Neural cell (in vitro differentiated cells): ENCODE data around the gene PLXDC2. TPM values are rescaled to one million over a fixed set of nuclear protein-coding genes. Genes with fewer than 3 reads are reported as not detected.

ENCODE experiments used
- H2AFZ ChIP-seq: fragments of 200-600, 300-800 bp; sonication (generic), shearing (Covaris generic); 2 replicates; pipeline ENCODE4 v1.6.0; 2014; ENCODE audit warnings: low read depth, mild to moderate bottlenecking, antibody characterized with exemption, low read length, moderate library complexity
- H3F3A ChIP-seq: fragments of 200-600 bp; shearing (Covaris generic); 2 replicates; pipeline ENCODE4 v1.6.1; 2016; ENCODE audit warnings: mild to moderate bottlenecking, moderate library complexity, mixed read lengths, antibody characterized with exemption, low read length; ENCODE audit not compliant: insufficient read depth, poor library complexity, severe bottlenecking
- H3K27ac ChIP-seq: fragments of 200-600, 300-800 bp; sonication (generic), shearing (Covaris generic); 2 replicates; pipeline ENCODE4 v1.5.1; 2014; ENCODE audit warnings: mild to moderate bottlenecking, low read length, moderate library complexity
- H3K27me3 ChIP-seq: fragments of 300-800, 200-600 bp; sonication (generic), shearing (Covaris generic); 2 replicates; pipeline ENCODE4 v1.6.0; 2014; ENCODE audit warnings: mild to moderate bottlenecking, low read depth, low read length, moderate library complexity; ENCODE audit not compliant: insufficient read depth
- H3K36me3 ChIP-seq: fragments of 300-800, 200-600 bp; sonication (generic), shearing (Covaris generic); 2 replicates; pipeline ENCODE4 v1.5.1; 2014; ENCODE audit warnings: mild to moderate bottlenecking, antibody characterized with exemption, low read length, moderate library complexity; ENCODE audit not compliant: insufficient read depth
- H3K4me2 ChIP-seq: fragments of 300-800, 200-600 bp; sonication (generic), shearing (Covaris generic); 2 replicates; pipeline ENCODE4 v1.6.0; 2014; ENCODE audit warnings: mild to moderate bottlenecking, low read length
- H3K4me3 ChIP-seq: fragments of 300-800, 200-600 bp; sonication (generic), shearing (Covaris generic); 2 replicates; pipeline ENCODE4 v1.5.1; 2014; ENCODE audit warnings: mild to moderate bottlenecking, low read length, moderate library complexity
- H3K79me2 ChIP-seq: fragments of 200-600 bp; shearing (Covaris generic); replicated peaks from 2 replicates; pipeline ENCODE4 v1.6.0; 2014; ENCODE audit warnings: mild to moderate bottlenecking, low read length, moderate library complexity; ENCODE audit not compliant: insufficient read depth
- H3K9ac ChIP-seq: fragments of 300-800, 200-600 bp; sonication (generic), shearing (Covaris generic); 2 replicates; pipeline ENCODE4 v1.6.1; 2016; ENCODE audit warnings: mild to moderate bottlenecking, low read length, mixed read lengths
- H3K9me2 ChIP-seq: fragments of 200-600 bp; shearing (Covaris generic); 2 replicates; pipeline ENCODE4 v1.6.1; 2016; ENCODE audit warnings: mild to moderate bottlenecking, low read length, mixed read lengths; ENCODE audit not compliant: insufficient read depth
- H3K9me3 ChIP-seq: fragments of 200-600, 300-800 bp; sonication (generic), shearing (Covaris generic); 2 replicates; pipeline ENCODE4 v1.6.1; 2016; ENCODE audit warnings: mild to moderate bottlenecking, mixed run types, low read length, moderate library complexity, mixed read lengths
- H4K20me1 ChIP-seq: fragments of 200-600 bp; shearing (Covaris generic); 2 replicates; pipeline ENCODE4 v1.6.1; 2016; ENCODE audit warnings: mild to moderate bottlenecking, mixed run types; ENCODE audit not compliant: insufficient read depth
- CTCF ChIP-seq: fragments of 450-650 bp; IDR thresholded peaks from 2 replicates; pipeline ENCODE4 v1.5.1; 2014; ENCODE audit warnings: antibody characterized with exemption, mild to moderate bottlenecking, moderate library complexity; ENCODE audit not compliant: poor library complexity, severe bottlenecking
- EP300 ChIP-seq: fragments of 450-650 bp; conservative IDR thresholded peaks from 2 replicates; pipeline ENCODE4 v1.6.1; 2014; ENCODE audit warnings: antibody characterized with exemption, mild to moderate bottlenecking, moderate library complexity; ENCODE audit not compliant: poor library complexity, severe bottlenecking
- EZH2 ChIP-seq: fragments of 200-600, 300-800 bp; shearing (Covaris generic), sonication (generic); IDR thresholded peaks from 2 replicates; pipeline ENCODE4 v1.6.1; 2014; ENCODE audit warnings: antibody characterized with exemption, low read length, borderline replicate concordance, mild to moderate bottlenecking; ENCODE audit not compliant: insufficient read depth, poor library complexity, severe bottlenecking
- MXI1 ChIP-seq: fragments of 450-650 bp; conservative IDR thresholded peaks from 2 replicates; pipeline ENCODE4 v1.6.1; 2014; ENCODE audit warnings: antibody characterized with exemption, mild to moderate bottlenecking; ENCODE audit not compliant: poor library complexity, severe bottlenecking
- POLR2AphosphoS5 ChIP-seq: IDR thresholded peaks from 2 replicates; pipeline ENCODE4 v1.6.1; 2012
- RAD21 ChIP-seq: fragments of 450-650 bp; conservative IDR thresholded peaks from 2 replicates; pipeline ENCODE4 v1.6.1; 2014; ENCODE audit warnings: antibody characterized with exemption, mild to moderate bottlenecking, moderate library complexity
- REST ChIP-seq: IDR thresholded peaks from 2 replicates; pipeline ENCODE4 v1.6.1; 2012; ENCODE audit warnings: borderline replicate concordance
- SMC3 ChIP-seq: fragments of 450-650 bp; conservative IDR thresholded peaks from 2 replicates; pipeline ENCODE4 v1.6.1; 2014; ENCODE audit warnings: antibody characterized with exemption, mild to moderate bottlenecking, moderate library complexity; ENCODE audit not compliant: poor library complexity
- TAF1 ChIP-seq: IDR thresholded peaks from 2 replicates; pipeline ENCODE4 v1.6.1; 2012; ENCODE audit warnings: low read depth
- polyA plus RNA-seq: library from polyadenylated mRNA; depleted of rRNA; stranded (reverse); fragments of >200 nt; gene quantifications from 2 replicates; pipeline ENCODE4 v1.2.3, GENCODE V29; 2014

The PLXDC2 gene
- polyA plus RNA-seq, 1 donor from 2014 or later, result 2.3 TPM

- no peaks in the 10 kb centered on the region for H3F3A ChIP-seq
- no peaks in the 10 kb centered on the region for H3K79me2 ChIP-seq
- no peak overlapping the region for H3K4me3 ChIP-seq
- no peaks in the 10 kb centered on the region for H3K9me3 ChIP-seq
- H3K27ac ChIP-seq, result no peak overlapping the region
- no peaks in the 10 kb centered on the region for H3K27me3 ChIP-seq
- TF ChIP-seq EP300 (no peak), TAF1 (no peak), POLR2AphosphoS5 (no peak), EZH2 (no peak), SMC3 (no peak), CTCF (no peak), MXI1 (no peak), RAD21 (no peak), REST (no peak)
- H3K9me2 ChIP-seq, result no peaks in the 10 kb centered on the region
- no peak overlapping the region for H3K9ac ChIP-seq
- no peaks in the 10 kb centered on the region for H3K36me3 ChIP-seq
- no peaks in the 10 kb centered on the region for H4K20me1 ChIP-seq
- H2AFZ ChIP-seq, result no peak overlapping the region
- H3K4me2 ChIP-seq, result no peak overlapping the region
Measured at GRCh38 chr10:20115894-20116293, 299.7 kb downstream of the PLXDC2 start.

- TF ChIP-seq TAF1 (no peak), EP300 (no peak), POLR2AphosphoS5 (no peak), EZH2 (no peak)
- Histone ChIP-seq H3K9ac (no peak overlapping the region), H3K9me2 (no peaks in the 10 kb centered on the region), H3K27me3 (no peaks in the 10 kb centered on the region), H3K9me3 (no peaks in the 10 kb centered on the region), H3F3A (no peaks in the 10 kb centered on the region), H3K27ac (no peak overlapping the region), H2AFZ (no peak overlapping the region), H3K36me3 (no peaks in the 10 kb centered on the region), H3K4me2 (no peak overlapping the region), H3K4me3 (no peak overlapping the region), H3K79me2 (no peaks in the 10 kb centered on the region), H4K20me1 (no peaks in the 10 kb centered on the region)
Measured at GRCh38 chr10:20117471-20117870, 301.2 kb downstream of the PLXDC2 start.

GRCh38 chr10:20118119-20118518, 301.9 kb downstream of the PLXDC2 start:
- H3K79me2 ChIP-seq, result no peaks in the 10 kb centered on the region
- no peak overlapping the region for H3K27ac ChIP-seq
- no peaks in the 10 kb centered on the region for H3F3A ChIP-seq
- H3K36me3 ChIP-seq, result no peaks in the 10 kb centered on the region
- no peak overlapping the region for H2AFZ ChIP-seq
- H3K9me2 ChIP-seq, result no peaks in the 10 kb centered on the region
- H3K9ac ChIP-seq, result no peak overlapping the region
- no peaks in the 10 kb centered on the region for H3K9me3 ChIP-seq
- no peak overlapping the region for H3K4me2 ChIP-seq
- H3K4me3 ChIP-seq, result no peak overlapping the region
- TF ChIP-seq POLR2AphosphoS5, result no peak
- no peak for TF ChIP-seq REST
- TF ChIP-seq CTCF, result no peak
- no peak for TF ChIP-seq MXI1
- TF ChIP-seq TAF1, result no peak
- no peak for TF ChIP-seq EP300
- no peak for TF ChIP-seq EZH2
- TF ChIP-seq SMC3, result no peak
- TF ChIP-seq RAD21, result no peak
- H4K20me1 ChIP-seq, result no peaks in the 10 kb centered on the region
- H3K27me3 ChIP-seq, result no peaks in the 10 kb centered on the region
